GM12878 (cell line): ENCODE data around the gene CCDC191. TPM values are rescaled to one million over a fixed set of nuclear protein-coding genes. Genes with fewer than 3 reads are reported as not detected.

ENCODE experiments used
- ATAC-seq: fragments of 200-7000 bp; cut with Tn5 transposase; 3 replicates; pipeline ENCODE4 v1.9.1; 2020; ENCODE audit warnings: mild to moderate bottlenecking, moderate library complexity
- BruUV-seq: library from RNA; stranded (reverse); fragments of 400-500 nt; replicated peaks from 2 replicates; lab custom pipeline; 2021; lab: Mats Ljungman, UMichigan
- CTCF ChIA-PET: fragments of 300-600 bp; sonication (Branson Sonifier 250); formaldehyde crosslinking; extraction: SDS; loops from one replicate; lab custom pipeline; 2021; ENCODE audit warnings: inconsistent platforms; lab: Yijun Ruan, JAX
- POLR2A ChIA-PET: fragments of 350-600 bp; formaldehyde crosslinking; extraction: SDS; loops from one replicate; lab custom pipeline; 2021; ENCODE audit warnings: inconsistent platforms; lab: Charles Lee
- RAD21 ChIA-PET: fragments of 300-600 bp; sonication (Branson Sonifier 250); formaldehyde crosslinking; loops from one replicate; lab custom pipeline; 2023; ENCODE audit warnings: antibody characterized with exemption; ENCODE audit not compliant: unreplicated experiment; lab: Charles Lee
- SMC1A ChIA-PET: fragments of 300-600 bp; sonication (Branson Sonifier 250); formaldehyde crosslinking; loops from one replicate; lab custom pipeline; 2023; ENCODE audit not compliant: unreplicated experiment, uncharacterized antibody; lab: Charles Lee
- DNase-seq: peaks from one replicate; pipeline ENCODE4 v3.0.0-alpha.2; 2011; ENCODE audit warnings: low read depth, low spot score
- FAIRE-seq: peaks from 3 replicates; lab custom pipeline; 2011; peaks lifted over from hg19 to GRCh38; lab: Jason Lieb, UNC
- H2AFZ ChIP-seq: 2 replicates; pipeline ENCODE4 v1.6.0; 2011; ENCODE audit warnings: low read depth, low read length, control low read depth; ENCODE audit not compliant: control insufficient read depth
- H3K27ac ChIP-seq: 2 replicates; pipeline ENCODE4 v1.5.1; 2011; ENCODE audit warnings: control low read depth; ENCODE audit not compliant: control insufficient read depth, insufficient read depth
- H3K27me3 ChIP-seq, 2 experiments: replicated peaks in 1 of 2; 2 replicates each; pipeline versions ENCODE4 v1.6.0 to v1.6.1; 2011; ENCODE audit warnings: low read length in 1 of 2; ENCODE audit not compliant: control insufficient read depth in 2 of 2, insufficient read depth in 2 of 2
- H3K36me3 ChIP-seq, 2 experiments: 2 replicates each; pipeline ENCODE4 v1.5.1; 2011; ENCODE audit warnings: low read length in 1 of 2; ENCODE audit not compliant: control insufficient read depth in 2 of 2, insufficient read depth in 2 of 2
- H3K4me1 ChIP-seq: 2 replicates; pipeline ENCODE4 v1.6.1; 2011; ENCODE audit warnings: mild to moderate bottlenecking, low read length, moderate library complexity, mixed read lengths; ENCODE audit not compliant: control insufficient read depth, insufficient read depth
- H3K4me2 ChIP-seq: 2 replicates; pipeline ENCODE4 v1.6.0; 2011; ENCODE audit warnings: control low read depth; ENCODE audit not compliant: control insufficient read depth, insufficient read depth
- H3K4me3 ChIP-seq: fragments of 200-600 bp; sonication (generic); 2 replicates; pipeline ENCODE4 v1.5.1; 2016
- H3K79me2 ChIP-seq: 2 replicates; pipeline ENCODE4 v1.6.0; 2011; ENCODE audit warnings: low read length; ENCODE audit not compliant: control insufficient read depth, insufficient read depth
- H3K9ac ChIP-seq: 2 replicates; pipeline ENCODE4 v1.8.0; 2011; ENCODE audit warnings: low read length, control low read depth, mixed read lengths; ENCODE audit not compliant: control insufficient read depth, insufficient read depth
- H3K9me3 ChIP-seq: replicated peaks from 3 replicates; pipeline ENCODE4 v1.5.1; 2011; ENCODE audit warnings: mild to moderate bottlenecking, low read length; ENCODE audit not compliant: control insufficient read depth, insufficient read depth
- H4K20me1 ChIP-seq: 2 replicates; pipeline ENCODE4 v1.6.0; 2011; ENCODE audit not compliant: control insufficient read depth, insufficient read depth
- GATAD2B ChIP-seq: fragments of 450-650 bp; conservative IDR thresholded peaks from 2 replicates; pipeline ENCODE4 v1.6.1; 2017; ENCODE audit warnings: low read depth, mild to moderate bottlenecking, moderate library complexity
- HDGF ChIP-seq: fragments of 450-650 bp; IDR thresholded peaks from 2 replicates; pipeline ENCODE4 v1.6.1; 2016; ENCODE audit warnings: antibody characterized with exemption
- KDM1A ChIP-seq: fragments of 200-600 bp; sonication (generic); IDR thresholded peaks from 2 replicates; pipeline ENCODE4 v1.6.1; 2016; ENCODE audit warnings: borderline replicate concordance
- MTA3 ChIP-seq: IDR thresholded peaks from 2 replicates; pipeline ENCODE4 v1.6.1; 2012; ENCODE audit warnings: low read length, inconsistent platforms, borderline replicate concordance
- POLR2AphosphoS5 ChIP-seq: IDR thresholded peaks from 2 replicates; pipeline ENCODE4 v1.6.1; 2011; ENCODE audit warnings: mild to moderate bottlenecking, low read length, inconsistent platforms
- RBBP5 ChIP-seq: fragments of 200-600 bp; sonication (generic); conservative IDR thresholded peaks from 2 replicates; pipeline ENCODE4 v1.6.1; 2016
- TCF7 ChIP-seq: IDR thresholded peaks from 2 replicates; pipeline ENCODE4 v1.6.1; 2014; ENCODE audit warnings: antibody characterized with exemption, borderline replicate concordance
- ZNF207 ChIP-seq: fragments of 450-650 bp; IDR thresholded peaks from 2 replicates; pipeline ENCODE4 v1.6.1; 2014; ENCODE audit warnings: antibody characterized with exemption, mild to moderate bottlenecking, borderline replicate concordance
- ZNF592 ChIP-seq: fragments of 450-650 bp; IDR thresholded peaks from 2 replicates; pipeline ENCODE4 v1.6.1; 2017; ENCODE audit warnings: mild to moderate bottlenecking, moderate library complexity
- WGBS: methylation state at CpG from one replicate; pipeline ENCODE4 v1.1.6; 2016; ENCODE audit warnings: low lambda C conversion rate; ENCODE audit not compliant: insufficient replicate concordance, insufficient coverage; ENCODE audit errors: missing lambda C conversion rate; 5-methylcytosine and 5-hydroxymethylcytosine counted together
- in situ Hi-C: fragments of 300-500 bp; cut with MboI; formaldehyde crosslinking; loops from 9 replicates; pipeline ENCODE4 v1.14.3; 2018; ENCODE audit warnings: mixed read lengths
- intact Hi-C: fragments of 100-400 bp; cut with micrococcal nuclease; formaldehyde crosslinking; loops from one replicate; pipeline ENCODE4 v1.14.2; 2022; ENCODE audit not compliant: unreplicated experiment
- polyA plus RNA-seq, 11 experiments: library from polyadenylated mRNA; depleted of rRNA in 4 of 11; unstranded in 6 of 11; stranded (reverse) in 5 of 11; fragments of >200 nt; fragmentation: Nextera tagmentation in 4 of 11; fragmentation: Illumina TruSeq in 1 of 11; extraction: Ambion mirVana in 4 of 11; extraction: Trizol in 1 of 11; gene quantifications; 1 replicate in 1 of 11; 2 replicates in 10 of 11; pipeline versions ENCODE4 v1.2.1 to v1.2.3, GENCODE V29; 2011 to 2016; ENCODE audit warnings: inconsistent platforms in 2 of 11, missing spikeins in 2 of 11, low read depth in 1 of 11
- total RNA-seq, 4 experiments: library from RNA; depleted of rRNA in 3 of 4; stranded (reverse); fragments of >200 nt in 3 of 4; fragmentation: Illumina TruSeq in 1 of 4; extraction: Trizol in 1 of 4; gene quantifications; 2 replicates each; pipeline versions ENCODE4 v1.2.1 to v1.2.3, GENCODE V29; 2013 to 2021
- TF ChIP-seq, protein P1 (sequence below): fragments of 150-350 bp; IDR thresholded peaks from 2 replicates; pipeline ENCODE4 v1.6.1; 2014; ENCODE audit warnings: mild to moderate bottlenecking, low read depth, low read length

CCDC191 gene
- total and polyA plus RNA-seq, 10 of the 15 experiments (the other 5 are each of a cell fraction or from before 2014, with no cell fraction given), result 1.2 to 2.9 (median 1.7) TPM

DNA sequence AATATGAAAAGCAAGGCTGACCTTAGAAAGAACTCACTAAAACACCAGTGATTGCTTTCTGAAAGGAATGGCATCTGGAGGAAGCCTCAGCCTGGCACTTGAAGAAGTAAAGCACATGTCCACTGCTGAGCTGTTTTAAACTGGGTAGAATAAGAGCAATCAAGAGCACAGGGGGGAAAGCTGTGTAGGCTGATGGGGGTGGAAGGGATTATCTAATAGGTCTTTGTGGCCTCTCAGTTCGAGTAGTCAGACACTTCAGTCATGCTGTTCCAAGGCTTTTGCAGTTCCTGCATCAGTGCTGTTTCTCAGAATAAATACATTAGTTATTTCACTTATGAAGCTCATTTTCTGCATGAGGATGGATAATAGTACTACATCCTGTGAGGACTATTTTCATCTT lies 22.6 kb downstream of the CCDC191 start (continued):
- TF ChIP-seq ZNF207 (no peak), POLR2AphosphoS5 (no peak), MTA3 (no peak)

DNA sequence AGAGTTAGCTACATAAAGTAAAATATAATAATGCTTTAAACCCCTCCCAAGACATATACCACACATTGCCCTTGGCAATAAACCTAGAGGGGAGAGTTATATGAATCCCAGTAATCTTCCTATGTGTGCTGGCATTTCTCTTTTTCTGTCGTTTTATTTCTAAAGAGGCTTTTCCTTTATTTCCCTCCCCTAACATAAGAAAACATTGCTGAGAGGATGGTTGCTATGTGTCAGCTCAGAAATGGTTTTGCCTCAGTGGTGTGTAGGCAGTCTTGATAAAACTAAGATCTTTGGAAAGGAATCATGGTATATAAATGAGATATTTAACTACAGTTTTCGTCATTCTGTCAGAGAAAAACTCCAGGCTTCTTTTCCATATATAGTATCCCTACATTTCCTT lies 30.0 kb downstream of the CCDC191 start:
- BruUV-seq, result no TSS peak
- Histone ChIP-seq H3K4me2 (no peak overlapping the region), H4K20me1 (no peaks in the 10 kb centered on the region), H2AFZ (no peak overlapping the region), H3K36me3 (no peaks in the 10 kb centered on the region), H3K4me1 (no peaks in the 10 kb centered on the region), H3K9me3 (no peaks in the 10 kb centered on the region), H3K27me3 (no peaks in the 10 kb centered on the region), H3K9ac (no peak overlapping the region), H3K4me3 (no peak overlapping the region), H3K79me2 (no peaks in the 10 kb centered on the region), H3K27ac (no peak overlapping the region)
- POLR2A ChIA-PET, result no interaction called here
- CTCF ChIA-PET, result interaction anchor here (0.9 kb wide), 1 partner anchor 8 kb away, joined by 3 read pairs; no protein-coding TSS in a partner anchor
- in situ Hi-C loops (no loop called here), intact Hi-C loops (no loop called here)
- no peak for DNase-seq
- 87% methylated on average over 2 of the region's 2 CpGs for WGBS
- RAD21 ChIA-PET, result no interaction called here
- SMC1A ChIA-PET, result no interaction called here
- ATAC-seq, result no peak
- no peak for FAIRE-seq
- TF ChIP-seq GATAD2B (no peak), KDM1A (no peak)

DNA sequence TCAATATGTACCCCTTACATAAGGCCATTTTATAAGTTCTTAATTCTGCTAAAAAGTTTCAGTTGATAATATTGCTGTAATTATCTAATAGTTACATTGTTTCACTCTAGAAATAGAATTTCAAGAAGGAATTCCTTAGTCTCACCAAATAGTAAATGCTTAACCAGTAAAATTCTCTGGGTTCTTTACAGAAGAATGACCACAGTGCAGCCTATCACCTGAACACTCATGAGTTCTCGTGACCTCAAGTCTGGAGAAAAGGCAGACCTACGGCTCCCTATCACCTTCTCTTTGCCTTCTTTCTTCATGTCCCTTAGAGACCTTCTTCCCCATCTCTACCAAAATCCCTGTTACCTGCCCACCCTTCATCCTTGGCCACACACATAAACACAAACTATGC lies 30.9 kb downstream of the CCDC191 start:
- CTCF ChIA-PET, result no interaction called here
- intact Hi-C loops, result no loop called here
- POLR2A ChIA-PET, result no interaction called here

More for the DNA sequence above, 30.9 kb downstream of the CCDC191 start:
- TF ChIP-seq RBBP5, result no peak
- TF ChIP-seq, protein P1, sequence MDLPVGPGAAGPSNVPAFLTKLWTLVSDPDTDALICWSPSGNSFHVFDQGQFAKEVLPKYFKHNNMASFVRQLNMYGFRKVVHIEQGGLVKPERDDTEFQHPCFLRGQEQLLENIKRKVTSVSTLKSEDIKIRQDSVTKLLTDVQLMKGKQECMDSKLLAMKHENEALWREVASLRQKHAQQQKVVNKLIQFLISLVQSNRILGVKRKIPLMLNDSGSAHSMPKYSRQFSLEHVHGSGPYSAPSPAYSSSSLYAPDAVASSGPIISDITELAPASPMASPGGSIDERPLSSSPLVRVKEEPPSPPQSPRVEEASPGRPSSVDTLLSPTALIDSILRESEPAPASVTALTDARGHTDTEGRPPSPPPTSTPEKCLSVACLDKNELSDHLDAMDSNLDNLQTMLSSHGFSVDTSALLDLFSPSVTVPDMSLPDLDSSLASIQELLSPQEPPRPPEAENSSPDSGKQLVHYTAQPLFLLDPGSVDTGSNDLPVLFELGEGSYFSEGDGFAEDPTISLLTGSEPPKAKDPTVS, result no peak
- TF ChIP-seq TCF7, result no peak
- TF ChIP-seq HDGF, result no peak
- no peak for TF ChIP-seq ZNF592
- FAIRE-seq, result no peak
- DNase-seq, result no peak
- H3K9me3 ChIP-seq, result no peaks in the 10 kb centered on the region
- H3K4me3 ChIP-seq, result no peak overlapping the region
- H3K4me2 ChIP-seq, result no peak overlapping the region
- in situ Hi-C loops, result no loop called here
- RAD21 ChIA-PET, result no interaction called here
- H3K27ac ChIP-seq, result no peak overlapping the region
- 89% methylated on average over 2 of the region's 2 CpGs for WGBS
- H3K9ac ChIP-seq, result no peak overlapping the region
- no peaks in the 10 kb centered on the region for H3K27me3 ChIP-seq
- SMC1A ChIA-PET, result no interaction called here
- no peak overlapping the region for H2AFZ ChIP-seq
- H3K79me2 ChIP-seq, result no peaks in the 10 kb centered on the region
- ATAC-seq, result no peak
- no TSS peak for BruUV-seq
- no peaks in the 10 kb centered on the region for H3K36me3 ChIP-seq
- no peaks in the 10 kb centered on the region for H4K20me1 ChIP-seq
- no peaks in the 10 kb centered on the region for H3K4me1 ChIP-seq
